Measurements from ENCODE around the gene GAS2L1.

Gene GAS2L1

GRCh38 chr22:29339381-29340235, 33.2 kb downstream of the GAS2L1 start:
- TF ChIP-seq, protein P1, sequence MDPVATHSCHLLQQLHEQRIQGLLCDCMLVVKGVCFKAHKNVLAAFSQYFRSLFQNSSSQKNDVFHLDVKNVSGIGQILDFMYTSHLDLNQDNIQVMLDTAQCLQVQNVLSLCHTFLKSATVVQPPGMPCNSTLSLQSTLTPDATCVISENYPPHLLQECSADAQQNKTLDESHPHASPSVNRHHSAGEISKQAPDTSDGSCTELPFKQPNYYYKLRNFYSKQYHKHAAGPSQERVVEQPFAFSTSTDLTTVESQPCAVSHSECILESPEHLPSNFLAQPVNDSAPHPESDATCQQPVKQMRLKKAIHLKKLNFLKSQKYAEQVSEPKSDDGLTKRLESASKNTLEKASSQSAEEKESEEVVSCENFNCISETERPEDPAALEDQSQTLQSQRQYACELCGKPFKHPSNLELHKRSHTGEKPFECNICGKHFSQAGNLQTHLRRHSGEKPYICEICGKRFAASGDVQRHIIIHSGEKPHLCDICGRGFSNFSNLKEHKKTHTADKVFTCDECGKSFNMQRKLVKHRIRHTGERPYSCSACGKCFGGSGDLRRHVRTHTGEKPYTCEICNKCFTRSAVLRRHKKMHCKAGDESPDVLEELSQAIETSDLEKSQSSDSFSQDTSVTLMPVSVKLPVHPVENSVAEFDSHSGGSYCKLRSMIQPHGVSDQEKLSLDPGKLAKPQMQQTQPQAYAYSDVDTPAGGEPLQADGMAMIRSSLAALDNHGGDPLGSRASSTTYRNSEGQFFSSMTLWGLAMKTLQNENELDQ (tag by site-specific recombination; IDR thresholded peaks at IDR 0.05; ENCODE audit: low read depth), result no peak
- TF ChIP-seq, protein P2, sequence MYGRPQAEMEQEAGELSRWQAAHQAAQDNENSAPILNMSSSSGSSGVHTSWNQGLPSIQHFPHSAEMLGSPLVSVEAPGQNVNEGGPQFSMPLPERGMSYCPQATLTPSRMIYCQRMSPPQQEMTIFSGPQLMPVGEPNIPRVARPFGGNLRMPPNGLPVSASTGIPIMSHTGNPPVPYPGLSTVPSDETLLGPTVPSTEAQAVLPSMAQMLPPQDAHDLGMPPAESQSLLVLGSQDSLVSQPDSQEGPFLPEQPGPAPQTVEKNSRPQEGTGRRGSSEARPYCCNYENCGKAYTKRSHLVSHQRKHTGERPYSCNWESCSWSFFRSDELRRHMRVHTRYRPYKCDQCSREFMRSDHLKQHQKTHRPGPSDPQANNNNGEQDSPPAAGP (tag by site-specific recombination; IDR thresholded peaks at IDR 0.05), result no peak
- TF ChIP-seq MYNN (tag by site-specific recombination; IDR thresholded peaks at IDR 0.05; ENCODE audit: borderline replicate concordance) (no peak), ZNF391 (tag by site-specific recombination; IDR thresholded peaks at IDR 0.05; ENCODE audit: borderline replicate concordance, low read depth) (no peak), OVOL3 (tag by site-specific recombination; IDR thresholded peaks at IDR 0.05) (no peak), ZNF530 (tag by site-specific recombination; IDR thresholded peaks at IDR 0.05; ENCODE audit: low read depth) (no peak), ZNF585B (tag by site-specific recombination; IDR thresholded peaks at IDR 0.05) (no peak), ZNF214 (tag by site-specific recombination; IDR thresholded peaks at IDR 0.05; ENCODE audit: borderline replicate concordance) (no peak), ZNF223 (tag by site-specific recombination; IDR thresholded peaks at IDR 0.05) (no peak), ZSCAN30 (tag by site-specific recombination; IDR thresholded peaks at IDR 0.05) (no peak), ZNF621 (tag by site-specific recombination; IDR thresholded peaks at IDR 0.05) (no peak), ZNF311 (tag by site-specific recombination; IDR thresholded peaks at IDR 0.05; ENCODE audit: borderline replicate concordance) (no peak), TRIM28 (IDR thresholded peaks at IDR 0.05; ENCODE audit: borderline replicate concordance, low read length) (no peak), ZFP69B (tag by site-specific recombination; IDR thresholded peaks at IDR 0.05) (no peak)
- TF ChIP-seq, protein P3, sequence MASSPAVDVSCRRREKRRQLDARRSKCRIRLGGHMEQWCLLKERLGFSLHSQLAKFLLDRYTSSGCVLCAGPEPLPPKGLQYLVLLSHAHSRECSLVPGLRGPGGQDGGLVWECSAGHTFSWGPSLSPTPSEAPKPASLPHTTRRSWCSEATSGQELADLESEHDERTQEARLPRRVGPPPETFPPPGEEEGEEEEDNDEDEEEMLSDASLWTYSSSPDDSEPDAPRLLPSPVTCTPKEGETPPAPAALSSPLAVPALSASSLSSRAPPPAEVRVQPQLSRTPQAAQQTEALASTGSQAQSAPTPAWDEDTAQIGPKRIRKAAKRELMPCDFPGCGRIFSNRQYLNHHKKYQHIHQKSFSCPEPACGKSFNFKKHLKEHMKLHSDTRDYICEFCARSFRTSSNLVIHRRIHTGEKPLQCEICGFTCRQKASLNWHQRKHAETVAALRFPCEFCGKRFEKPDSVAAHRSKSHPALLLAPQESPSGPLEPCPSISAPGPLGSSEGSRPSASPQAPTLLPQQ (tag by site-specific recombination; IDR thresholded peaks at IDR 0.05), result no peak
- Histone ChIP-seq H3K36me3 (ENCODE audit: control insufficient read depth in 2 of 2, insufficient read depth in 1 of 2, low read length in 2 of 2) (peaks cover 7 to 96% of the 10 kb centered on the region in 2 experiments), H3K27ac (ENCODE audit: extremely low read depth, low read depth, low read length) (no peak overlapping the region), H3K9me3 (ENCODE audit: control insufficient read depth, insufficient read depth, low read depth, low read length) (no peaks in the 10 kb centered on the region), H3K4me3 (ENCODE audit: low read depth, low read length) (no peak overlapping the region), H3K4me1 (ENCODE audit: control insufficient read depth, insufficient read depth, low read length) (peaks cover 13% of the 10 kb centered on the region)
- POLR2A ChIA-PET, result no interaction called here
- CTCF ChIA-PET, result no interaction called here

GRCh38 chr22:29340566-29340965, 34.1 kb downstream of the GAS2L1 start:
- Histone ChIP-seq H3K36me3 (ENCODE audit: control insufficient read depth in 2 of 2, insufficient read depth in 1 of 2, low read length in 2 of 2) (peaks cover 7 to 86% of the 10 kb centered on the region in 2 experiments), H3K4me3 (ENCODE audit: low read depth, low read length) (no peak overlapping the region), H3K9me3 (ENCODE audit: control insufficient read depth, insufficient read depth, low read depth, low read length) (no peaks in the 10 kb centered on the region), H3K4me1 (ENCODE audit: control insufficient read depth, insufficient read depth, low read length) (peaks cover 15% of the 10 kb centered on the region), H3K27ac (ENCODE audit: extremely low read depth, low read depth, low read length) (no peak overlapping the region)
- TF ChIP-seq ZNF792 (tag by site-specific recombination; IDR thresholded peaks at IDR 0.05) (no peak), GLIS1 (tag by site-specific recombination; IDR thresholded peaks at IDR 0.05) (0 out of 2 replicates have a peak, but pooled peaks have one; percentile 17), ZNF776 (tag by site-specific recombination; IDR thresholded peaks at IDR 0.05; ENCODE audit: borderline replicate concordance) (no peak), ZIC2 (tag by site-specific recombination; IDR thresholded peaks at IDR 0.05) (peak; percentile 45)
- ChIA-PET CTCF (interaction anchor here (1.0 kb wide), 1 partner anchor 15 kb away, joined by 3 read pairs; no protein-coding TSS in a partner anchor), POLR2A (no interaction called here)

Measured in HEK293 (cell line).